ENCODE results near the gene SPAG6.

SPAG6 gene

DNA sequence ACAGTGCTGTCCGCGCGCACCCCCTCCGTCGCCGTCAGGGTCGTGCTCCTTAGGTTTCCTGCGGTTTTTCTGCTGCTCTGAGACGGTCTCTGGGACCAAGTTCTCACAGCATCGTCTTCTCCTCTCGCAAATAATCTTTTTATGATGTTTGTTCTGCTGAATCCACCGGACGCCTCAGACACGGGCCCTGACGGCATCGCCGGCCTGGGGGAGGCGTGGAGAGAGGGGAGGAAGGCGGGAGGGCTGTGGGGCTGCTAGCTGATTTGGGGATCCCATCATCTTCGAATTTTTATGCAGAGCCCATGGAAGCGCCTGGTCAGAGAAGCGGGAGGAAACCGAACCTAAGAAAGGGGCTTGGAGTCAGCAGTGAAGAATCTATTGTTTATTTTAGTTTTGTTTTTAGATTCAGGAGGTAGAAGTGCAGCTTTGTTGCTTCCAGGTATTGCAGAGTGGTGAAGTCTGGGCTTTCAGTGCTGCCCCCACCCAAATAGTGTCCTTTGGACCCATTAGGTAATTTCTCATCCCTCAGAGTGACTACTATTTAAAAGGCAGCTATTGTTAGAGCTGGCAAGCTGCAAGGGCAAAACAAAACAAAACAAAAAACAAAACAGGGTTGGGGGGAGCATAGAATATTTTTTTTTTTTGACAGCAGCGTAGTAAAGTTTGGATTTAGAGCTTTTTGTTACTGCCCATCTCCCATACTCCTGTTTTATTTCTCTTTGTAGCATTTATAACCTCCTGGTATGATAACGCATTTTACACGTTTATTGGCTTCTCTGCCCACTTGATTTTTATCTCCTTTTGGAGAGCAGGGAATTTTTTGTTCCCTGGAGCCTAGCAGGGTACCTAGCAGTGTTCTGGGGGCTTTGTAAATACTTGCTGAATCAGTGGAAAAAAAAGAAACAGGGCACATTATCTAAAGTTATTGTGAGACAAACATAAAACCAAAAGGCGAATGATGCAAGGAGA, 92.6 kb downstream of the SPAG6 start:
- no peak for FAIRE-seq

GRCh38 chr10:22438711-22439110, 93.4 kb downstream of the SPAG6 start:
- no peak for FAIRE-seq

GRCh38 chr10:22442063-22442462, 96.8 kb downstream of the SPAG6 start:
- peak; percentile 45 for FAIRE-seq

GRCh38 chr10:22442468-22442867, 97.2 kb downstream of the SPAG6 start:
- FAIRE-seq, result peak; percentile 34

GRCh38 chr10:22443175-22443901, 98.0 kb downstream of the SPAG6 start:
- FAIRE-seq, result peak; percentile 84

DNA sequence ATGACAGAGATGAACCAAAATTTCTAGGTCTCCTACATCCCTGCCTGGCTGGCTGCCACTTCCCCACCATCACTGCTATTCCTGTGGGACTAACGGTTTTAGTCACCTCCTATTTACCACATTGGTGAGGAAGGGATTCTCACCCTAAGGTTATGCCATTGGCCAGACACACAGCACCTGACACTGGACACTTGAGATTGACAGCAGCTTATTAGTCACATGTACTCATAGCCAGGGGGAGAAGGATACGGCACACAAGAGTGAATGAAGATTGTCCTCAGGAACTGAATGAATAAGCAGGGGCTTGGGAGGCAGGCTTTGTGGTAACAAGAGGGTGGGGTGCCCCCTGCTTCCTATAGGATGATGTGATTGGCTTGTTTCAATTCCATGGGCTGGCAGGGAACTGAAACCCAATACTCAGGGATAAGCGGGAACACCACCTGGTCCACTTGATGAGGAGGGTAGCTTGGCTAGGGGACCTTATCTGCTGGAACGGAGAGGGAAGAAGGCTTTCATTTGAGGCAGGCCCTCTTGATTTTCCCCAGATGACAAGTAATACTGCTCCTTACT, 99.0 kb downstream of the SPAG6 start:
- no peak for FAIRE-seq

GRCh38 chr10:22445495-22445894, 100.2 kb downstream of the SPAG6 start:
- FAIRE-seq, result no peak

- FAIRE-seq, result peak; percentile 74
These were observed 101.8 kb downstream of the SPAG6 start for GRCh38 chr10:22447068-22447467.

- no peak for FAIRE-seq
These were observed 106.0 kb downstream of the SPAG6 start for GRCh38 chr10:22451346-22451745.

DNA sequence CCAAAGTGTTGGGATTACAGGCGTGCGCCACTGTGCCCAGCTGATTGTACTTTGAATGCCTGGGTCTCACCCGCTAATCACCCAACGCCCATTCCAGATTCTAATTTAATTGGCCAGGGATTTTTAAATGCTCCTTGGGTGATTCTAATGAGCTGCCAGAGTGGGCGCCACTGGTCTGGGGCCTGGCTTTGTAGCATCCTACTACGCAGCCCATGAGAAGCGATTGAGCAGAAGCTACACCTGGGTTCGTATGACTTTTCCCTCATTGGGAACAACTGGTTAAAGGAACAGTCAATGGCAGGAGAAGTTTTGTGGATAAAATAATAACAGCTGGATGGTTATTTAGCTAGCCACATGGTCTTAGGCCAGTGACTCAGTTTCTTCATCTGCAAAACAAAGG, 108.0 kb downstream of the SPAG6 start:
- FAIRE-seq, result no peak

DNA sequence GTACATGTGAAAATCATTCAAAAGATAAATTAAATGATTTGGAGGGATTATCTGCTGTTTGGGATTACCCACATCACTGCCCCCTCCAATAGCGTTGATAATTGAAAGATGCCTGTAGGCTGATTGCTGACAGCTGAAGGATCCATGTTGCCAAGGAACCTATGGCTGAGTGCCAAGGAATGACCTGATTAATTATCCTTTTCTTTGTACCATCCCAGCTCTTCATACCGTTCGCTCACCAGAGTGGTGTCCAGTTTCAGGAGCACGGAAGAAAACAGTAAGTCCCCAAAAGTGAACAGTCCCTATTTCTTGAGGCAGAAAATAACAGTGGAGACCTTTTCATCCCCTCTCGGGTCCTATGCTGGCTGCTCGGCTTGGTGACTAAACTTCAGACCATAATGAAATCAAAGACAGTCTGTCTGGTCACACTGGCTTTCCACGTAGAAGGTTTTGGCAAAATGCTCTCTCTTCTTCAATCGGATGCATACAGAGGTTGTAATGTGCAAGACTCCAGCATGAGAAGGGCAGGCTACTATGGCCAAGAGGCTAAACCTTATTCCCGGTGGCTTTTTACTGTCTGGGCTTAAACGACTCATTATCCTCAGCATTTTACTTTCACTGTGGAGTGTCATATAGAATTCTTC, 108.8 kb downstream of the SPAG6 start:
- FAIRE-seq, result no peak

DNA sequence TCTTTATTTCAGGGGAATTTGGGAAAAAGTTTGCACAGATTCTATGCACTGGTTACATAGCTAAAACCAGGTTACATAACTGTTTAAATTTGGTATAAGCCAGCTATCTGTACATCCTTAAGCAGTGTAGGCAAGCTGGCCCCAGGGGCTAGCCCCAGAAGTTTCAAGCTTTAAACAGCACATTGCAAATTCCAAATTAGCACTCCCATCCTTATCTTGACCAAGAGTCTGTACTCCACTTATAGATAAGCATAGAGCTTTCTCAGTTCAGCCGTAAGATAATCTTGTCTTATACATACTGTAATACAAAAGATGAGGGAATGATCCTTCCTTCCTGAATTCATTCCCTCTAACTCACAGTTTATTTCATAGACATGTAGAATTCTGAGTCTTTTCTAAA, 109.3 kb downstream of the SPAG6 start:
- FAIRE-seq, result no peak

- FAIRE-seq, result no peak
These were observed 110.0 kb downstream of the SPAG6 start for GRCh38 chr10:22455068-22455857.

DNA sequence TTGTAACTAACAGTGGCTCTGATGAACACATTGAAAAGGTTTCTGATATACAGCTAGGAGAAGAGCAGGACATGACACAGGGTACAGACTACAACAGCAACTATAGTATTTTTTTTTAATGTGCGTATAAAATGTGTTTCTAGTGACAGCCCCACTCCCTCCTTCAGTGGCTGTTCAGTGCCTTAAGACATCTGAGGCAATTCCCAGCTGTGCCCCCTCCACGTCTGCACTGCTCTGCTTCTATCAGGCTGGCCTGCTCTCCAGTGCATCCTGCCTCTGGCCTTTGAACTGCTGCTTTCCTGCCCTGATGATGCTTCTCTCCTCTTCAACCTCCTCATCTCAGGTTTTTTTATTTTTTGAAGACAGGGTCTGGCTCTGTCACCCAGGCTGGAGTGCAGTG, 111.2 kb downstream of the SPAG6 start:
- FAIRE-seq, result no peak

DNA sequence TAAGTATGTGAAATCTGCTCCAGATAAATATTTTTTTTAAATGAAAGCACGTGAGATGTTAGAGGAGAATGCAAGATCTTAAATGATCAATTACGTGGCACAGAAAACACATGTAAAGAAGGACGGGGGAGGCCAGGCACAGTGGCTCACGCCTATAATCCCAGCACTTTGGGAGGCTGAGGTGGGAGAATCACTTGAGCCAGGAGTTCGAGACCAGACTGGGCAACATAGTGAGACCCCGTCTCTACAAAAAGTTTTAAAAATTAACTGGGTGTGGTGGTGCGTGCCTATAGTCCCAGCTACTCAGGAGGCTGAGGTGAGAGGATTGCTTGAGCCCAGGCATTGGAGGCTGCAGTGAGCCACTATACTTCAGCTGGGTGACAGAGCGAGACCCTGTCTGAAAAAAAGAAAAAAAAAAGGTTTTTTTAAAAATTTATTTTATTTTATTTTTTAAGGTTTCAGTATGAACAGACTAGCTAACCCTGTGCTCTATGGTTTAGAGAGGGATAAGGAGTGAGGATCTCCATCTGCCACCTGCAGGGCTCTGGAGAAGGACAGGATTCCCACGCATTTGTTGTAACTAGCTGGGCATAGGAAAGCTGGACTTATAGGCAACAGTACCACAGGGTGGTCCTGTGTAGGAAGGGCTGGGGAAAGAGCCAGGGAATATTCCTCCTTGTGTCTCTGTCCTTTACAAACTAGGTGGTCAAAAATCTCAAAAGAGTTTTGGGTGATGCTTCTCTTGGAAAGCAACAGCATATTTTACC, 113.2 kb downstream of the SPAG6 start:
- no peak for FAIRE-seq

GRCh38 chr10:22459496-22459895, 114.2 kb downstream of the SPAG6 start:
- FAIRE-seq, result no peak

DNA sequence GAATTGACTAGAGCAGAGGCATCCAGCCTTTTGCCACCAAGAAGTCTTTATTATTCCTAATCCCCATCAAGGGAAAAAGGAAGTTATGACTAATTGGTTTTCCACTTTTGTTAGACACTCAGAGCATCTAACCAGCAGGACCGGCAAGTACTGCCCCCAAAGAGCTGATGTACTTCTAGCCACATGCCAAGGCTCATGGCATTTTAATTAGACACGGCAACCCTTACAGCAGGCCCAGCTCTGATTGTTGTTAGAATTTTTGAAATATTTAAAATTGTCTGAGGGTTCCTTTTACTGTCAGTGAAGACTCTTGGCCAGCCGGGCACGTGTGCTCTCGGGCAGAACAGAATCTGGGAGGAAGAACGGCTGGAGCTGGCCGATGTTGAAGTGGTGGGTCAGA, 114.8 kb downstream of the SPAG6 start:
- no peak for FAIRE-seq

GRCh38 chr10:22460531-22461403, 115.5 kb downstream of the SPAG6 start:
- FAIRE-seq, result no peak

- FAIRE-seq, result no peak
These were observed 116.6 kb downstream of the SPAG6 start for GRCh38 chr10:22461891-22462290.

GRCh38 chr10:22463255-22463654, 118.0 kb downstream of the SPAG6 start:
- no peak for FAIRE-seq
